GM23338 (cell line): ENCODE data around the gene AOPEP. TPM values are rescaled to one million over a fixed set of nuclear protein-coding genes. Genes with fewer than 3 reads are reported as not detected.

ENCODE experiments used
- ATAC-seq: fragments of 200-7000 bp; cut with Tn5 transposase; 3 replicates; pipeline ENCODE4 v1.9.1; 2020
- DNase-seq: peaks from one replicate; pipeline ENCODE4 v3.0.0-alpha.2; 2015; ENCODE audit warnings: low spot score
- H2AFZ ChIP-seq: fragments of 200-600 bp; sonication (generic); 2 replicates; pipeline ENCODE4 v1.8.0; 2016; ENCODE audit warnings: antibody characterized with exemption, mild to moderate bottlenecking, moderate library complexity
- H3F3A ChIP-seq: fragments of 200-600 bp; sonication (generic); replicated peaks from 2 replicates; pipeline ENCODE4 v1.8.0; 2017; ENCODE audit warnings: antibody characterized with exemption, mixed run types, low read depth
- H3K27ac ChIP-seq: fragments of 200-600 bp; sonication (generic); 2 replicates; pipeline ENCODE4 v1.6.1; 2016; ENCODE audit warnings: low read depth
- H3K27me3 ChIP-seq: fragments of 200-600 bp; sonication (generic); 2 replicates; pipeline ENCODE4 v1.8.0; 2016; ENCODE audit warnings: mild to moderate bottlenecking, mixed run types, moderate library complexity; ENCODE audit not compliant: insufficient read depth
- H3K36me3 ChIP-seq: fragments of 200-600 bp; sonication (generic); 2 replicates; pipeline ENCODE4 v1.8.0; 2016; ENCODE audit warnings: mild to moderate bottlenecking; ENCODE audit not compliant: insufficient read depth
- H3K4me1 ChIP-seq: fragments of 200-600 bp; sonication (generic); 2 replicates; pipeline ENCODE4 v1.8.0; 2016; ENCODE audit warnings: mild to moderate bottlenecking, moderate library complexity; ENCODE audit not compliant: insufficient read depth
- H3K4me2 ChIP-seq: fragments of 200-600 bp; sonication (generic); 2 replicates; pipeline ENCODE4 v1.7.1; 2017; ENCODE audit warnings: mixed run types
- H3K4me3 ChIP-seq: fragments of 200-600 bp; sonication (generic); 2 replicates; pipeline ENCODE4 v1.6.1; 2016; ENCODE audit warnings: mixed run types
- H3K79me2 ChIP-seq: fragments of 200-600 bp; sonication (generic); replicated peaks from 2 replicates; pipeline ENCODE4 v1.8.0; 2017; ENCODE audit warnings: mild to moderate bottlenecking; ENCODE audit not compliant: insufficient read depth
- H3K9me2 ChIP-seq: fragments of 200-600 bp; sonication (generic); 2 replicates; pipeline ENCODE4 v1.8.0; 2017; ENCODE audit not compliant: insufficient read depth
- H4K20me1 ChIP-seq: fragments of 200-600 bp; sonication (generic); replicated peaks from 2 replicates; pipeline ENCODE4 v1.8.0; 2017; ENCODE audit warnings: mild to moderate bottlenecking; ENCODE audit not compliant: insufficient read depth
- H3K27ac Mint-ChIP-seq: 2 replicates; pipeline ENCODE4 v1.8.0; 2020; ENCODE audit warnings: inconsistent platforms, mild to moderate bottlenecking, moderate library complexity, mixed read lengths
- H3K27me3 Mint-ChIP-seq: 3 replicates; pipeline ENCODE4 v1.8.0; 2022; ENCODE audit warnings: low read depth, mild to moderate bottlenecking, moderate library complexity, mixed read lengths, inconsistent platforms; ENCODE audit not compliant: insufficient read depth, poor library complexity
- H3K36me3 Mint-ChIP-seq: 3 replicates; pipeline ENCODE4 v1.8.0; 2021; ENCODE audit warnings: low read depth, mild to moderate bottlenecking, inconsistent platforms, moderate library complexity, mixed read lengths
- H3K4me1 Mint-ChIP-seq: 3 replicates; pipeline ENCODE4 v1.8.0; 2020; ENCODE audit warnings: mild to moderate bottlenecking, inconsistent platforms, mixed read lengths
- H3K4me3 Mint-ChIP-seq: 3 replicates; pipeline ENCODE4 v1.8.0; 2021; ENCODE audit warnings: moderate library complexity, mild to moderate bottlenecking, inconsistent platforms, mixed read lengths
- H3K9me3 Mint-ChIP-seq: 3 replicates; pipeline ENCODE4 v1.8.0; 2020; ENCODE audit warnings: moderate library complexity, mild to moderate bottlenecking, inconsistent platforms, mixed read lengths
- CREB1 ChIP-seq: fragments of 250-450 bp; sonication (Bioruptor Pico); IDR thresholded peaks from 2 replicates; pipeline ENCODE4 v1.5.0; 2020; ENCODE audit warnings: low read depth, mild to moderate bottlenecking, moderate library complexity
- CTCF ChIP-seq, 2 experiments: fragments of 200-600 bp in 1 of 2; sonication (generic) in 1 of 2; conservative IDR thresholded peaks; 2 replicates each; pipeline versions ENCODE4 v1.5.1 to v1.6.1; 2016 to 2017; ENCODE audit warnings: antibody characterized with exemption in 2 of 2, low read depth in 2 of 2, mild to moderate bottlenecking in 2 of 2, moderate library complexity in 1 of 2
- ETS1 ChIP-seq: IDR thresholded peaks from 2 replicates; pipeline ENCODE4 v1.6.1; 2016; ENCODE audit warnings: antibody characterized with exemption
- NANOG ChIP-seq: IDR thresholded peaks from 2 replicates; pipeline ENCODE4 v1.6.1; 2016; ENCODE audit warnings: antibody characterized with exemption, borderline replicate concordance
- POLR2AphosphoS5 ChIP-seq: IDR thresholded peaks from 2 replicates; pipeline ENCODE4 v1.6.1; 2016; ENCODE audit warnings: antibody characterized with exemption, low read depth
- REST ChIP-seq: IDR thresholded peaks from one replicate; pipeline ENCODE4 v1.6.1; 2018; ENCODE audit warnings: antibody characterized with exemption; ENCODE audit not compliant: unreplicated experiment
- STAT1 ChIP-seq: IDR thresholded peaks from one replicate; pipeline ENCODE4 v1.6.1; 2016; ENCODE audit warnings: antibody characterized with exemption; ENCODE audit not compliant: unreplicated experiment
- ZNF114 ChIP-seq: fragments of 250-450 bp; sonication (Bioruptor Pico); IDR thresholded peaks from 2 replicates; pipeline ENCODE4 v1.5.0; 2020; ENCODE audit warnings: mild to moderate bottlenecking, moderate library complexity
- polyA plus RNA-seq: library from polyadenylated mRNA; unstranded; fragments of >200 nt; fragmentation: Nextera tagmentation; extraction: Ambion mirVana; gene quantifications from 2 replicates; pipeline ENCODE4 v1.2.1, GENCODE V29; 2016
- total RNA-seq: library from RNA; depleted of rRNA; stranded (reverse); fragments of >200 nt; shearing (Covaris generic); gene quantifications from 2 replicates; pipeline ENCODE4 v1.2.3, GENCODE V29; 2014

The AOPEP gene
- total and polyA plus RNA-seq, 2 experiments from 2014 or later, result 7.0 to 16.5 TPM

- Histone ChIP-seq H3K9me2 (no peaks in the 10 kb centered on the region), H3K4me3 (no peak overlapping the region), H3K36me3 (no peaks in the 10 kb centered on the region), H3K27me3 (no peaks in the 10 kb centered on the region), H3K27ac (no peak overlapping the region), H3K79me2 (no peaks in the 10 kb centered on the region), H3K4me1 (peaks cover 2% of the 10 kb centered on the region), H3K4me2 (no peak overlapping the region), H2AFZ (no peak overlapping the region), H4K20me1 (no peaks in the 10 kb centered on the region), H3F3A (no peaks in the 10 kb centered on the region)
- no peak overlapping the region for H3K4me3 Mint-ChIP-seq
- TF ChIP-seq CTCF (conservative IDR thresholded peaks at IDR 0.05; ENCODE audit: low read depth in 2 of 2) (no peak), POLR2AphosphoS5 (no peak), ZNF114 (CRISPR knock-in tag) (no peak)
- DNase-seq (no peak), ATAC-seq (no peak; the same call in 2 of the 3 replicates)
- no peak overlapping the region for H3K27ac Mint-ChIP-seq
- H3K4me1 Mint-ChIP-seq, result peaks cover 23% of the 10 kb centered on the region
- H3K9me3 Mint-ChIP-seq, result no peaks in the 10 kb centered on the region
- no peaks in the 10 kb centered on the region for H3K36me3 Mint-ChIP-seq
- H3K27me3 Mint-ChIP-seq, result peaks cover 10% of the 10 kb centered on the region
Measured at GRCh38 chr9:95063300-95063699, 336.8 kb downstream of the AOPEP start.

- no peaks in the 10 kb centered on the region for H3K36me3 Mint-ChIP-seq
- Histone ChIP-seq H4K20me1 (no peaks in the 10 kb centered on the region; the same call in 1 of the 2 replicates), H2AFZ (no peak overlapping the region), H3K4me1 (peaks cover 9% of the 10 kb centered on the region), H3K36me3 (no peaks in the 10 kb centered on the region), H3F3A (no peaks in the 10 kb centered on the region), H3K27ac (no peak overlapping the region), H3K4me2 (no peak overlapping the region), H3K9me2 (no peaks in the 10 kb centered on the region), H3K79me2 (no peaks in the 10 kb centered on the region), H3K4me3 (no peak overlapping the region), H3K27me3 (no peaks in the 10 kb centered on the region)
- no peaks in the 10 kb centered on the region for H3K9me3 Mint-ChIP-seq
- TF ChIP-seq CREB1 (CRISPR knock-in tag), result no peak
- TF ChIP-seq CTCF (conservative IDR thresholded peaks at IDR 0.05; ENCODE audit: low read depth in 2 of 2), result no peak
- TF ChIP-seq STAT1, result no peak
- H3K27me3 Mint-ChIP-seq, result peaks cover 8% of the 10 kb centered on the region
- no peak overlapping the region; the same call in 1 of the 2 replicates for H3K27ac Mint-ChIP-seq
- peaks cover 28% of the 10 kb centered on the region for H3K4me1 Mint-ChIP-seq
- no peak overlapping the region for H3K4me3 Mint-ChIP-seq
- ATAC-seq (no peak), DNase-seq (no peak)
Measured at GRCh38 chr9:95065224-95065623, 338.7 kb downstream of the AOPEP start.

GRCh38 chr9:95067057-95067456 lies 340.6 kb downstream of the AOPEP start:
- H3K27me3 Mint-ChIP-seq, result peaks cover 8% of the 10 kb centered on the region
- no peaks in the 10 kb centered on the region for H3K36me3 ChIP-seq
- no peak for DNase-seq
- no peaks in the 10 kb centered on the region for H3K9me3 Mint-ChIP-seq
- H4K20me1 ChIP-seq, result no peaks in the 10 kb centered on the region; the same call in 1 of the 2 replicates
- no peaks in the 10 kb centered on the region for H3F3A ChIP-seq
- H2AFZ ChIP-seq, result no peak overlapping the region
- H3K9me2 ChIP-seq, result no peaks in the 10 kb centered on the region
- H3K79me2 ChIP-seq, result no peaks in the 10 kb centered on the region
- no peaks in the 10 kb centered on the region for H3K27me3 ChIP-seq
- H3K4me3 ChIP-seq, result no peak overlapping the region
- H3K4me3 Mint-ChIP-seq, result no peak overlapping the region
- no peak overlapping the region for H3K4me2 ChIP-seq
- peaks cover 27% of the 10 kb centered on the region for H3K4me1 Mint-ChIP-seq
- no peak for ATAC-seq
- no peak overlapping the region for H3K27ac Mint-ChIP-seq
- peaks cover 11% of the 10 kb centered on the region for H3K4me1 ChIP-seq
- no peaks in the 10 kb centered on the region for H3K36me3 Mint-ChIP-seq
- H3K27ac ChIP-seq, result no peak overlapping the region
- no peak for TF ChIP-seq CREB1 (CRISPR knock-in tag)
- TF ChIP-seq ETS1, result no peak
- no peak for TF ChIP-seq NANOG
- no peak for TF ChIP-seq REST
- TF ChIP-seq CTCF (conservative IDR thresholded peaks at IDR 0.05; ENCODE audit: low read depth in 2 of 2), result no peak
